ENCODE measurements around the gene TMEM47. TPM values are rescaled to one million over a fixed set of nuclear protein-coding genes. Genes with fewer than 3 reads are reported as not detected.

Gene TMEM47
- total and polyA plus RNA-seq, 9 of the 15 experiments (the other 6 are each of a cell fraction or from before 2014, with no cell fraction given) = 0.03 to 0.04 (median 0.03) TPM; not detected in 6

DNA sequence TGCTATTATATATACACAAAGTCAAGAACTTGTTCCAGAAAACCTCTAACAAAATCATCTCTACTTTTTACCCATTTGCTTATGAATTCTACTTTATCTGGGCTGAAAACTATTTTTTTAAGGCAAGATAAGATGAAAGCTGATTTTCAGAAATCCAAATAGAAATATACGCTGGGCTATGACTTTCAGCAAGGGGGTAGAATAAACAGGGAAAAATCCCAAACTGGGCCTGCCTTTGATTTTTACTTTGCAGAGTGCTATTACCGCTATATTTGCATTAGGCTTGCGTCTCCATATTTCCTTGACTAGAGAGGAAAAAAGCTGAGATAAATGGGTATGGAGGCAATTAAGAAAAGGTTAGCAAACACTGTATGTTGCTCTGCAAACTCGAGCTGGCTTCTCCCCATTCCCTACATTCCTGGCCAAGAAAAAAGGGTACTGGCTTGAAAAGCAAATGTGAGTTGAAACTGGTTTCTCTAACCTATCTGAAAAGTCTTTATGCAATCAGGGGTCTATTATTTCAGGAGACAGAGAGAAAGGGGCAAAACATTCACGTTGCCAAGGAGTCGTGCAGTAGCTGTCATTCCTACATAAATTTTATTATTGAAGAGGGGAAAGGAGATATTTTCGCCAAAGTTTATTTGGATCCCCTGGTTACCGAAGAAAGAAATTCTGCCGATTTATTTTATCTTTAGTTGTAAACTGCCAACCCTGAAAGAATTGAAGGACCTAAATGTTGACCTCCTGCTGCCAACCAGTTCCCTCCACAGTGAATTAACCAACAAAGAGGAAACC is 2.2 kb downstream of the TMEM47 start:
- H3K4me2 ChIP-seq (ENCODE audit: insufficient read depth, low read length) = no peak overlapping the region
- DNase-seq (ENCODE audit: extremely low read depth in 1 of 4, low spot score in 3 of 4) (no peak), ATAC-seq (no peak), FAIRE-seq (no peak)
- intact Hi-C loops (cut with micrococcal nuclease) (no loop called here), in situ Hi-C loops (cut with MboI) (loop anchor here (25.0 kb wide), 1 partner anchor 1193 kb away; no protein-coding TSS in a partner anchor)
- no peaks in the 10 kb centered on the region for H4K20me1 ChIP-seq (replicated peaks; ENCODE audit: control insufficient read depth, insufficient read depth, low read length)
- no TSS peak for BruUV-seq (replicated peaks)
- no peaks in the 10 kb centered on the region for H3K79me2 ChIP-seq (ENCODE audit: control insufficient read depth, insufficient read depth, low read length)
- no peak overlapping the region for H2AFZ ChIP-seq (ENCODE audit: low read depth, low read length)
- H3K36me3 ChIP-seq (ENCODE audit: control insufficient read depth, insufficient read depth, low read length) = no peaks in the 10 kb centered on the region
- no peak overlapping the region for H3K27ac ChIP-seq (ENCODE audit: extremely low read depth, low read depth, low read length)
- H3K27me3 ChIP-seq (ENCODE audit: control insufficient read depth in 2 of 2, insufficient read depth in 2 of 2, low read length in 2 of 2) = no peaks in the 10 kb centered on the region
- no peaks in the 10 kb centered on the region for H3K9me3 ChIP-seq (replicated peaks; ENCODE audit: control insufficient read depth, insufficient read depth, low read depth, low read length)
- no peak overlapping the region for H3K4me3 ChIP-seq
- H3K9me1 ChIP-seq (ENCODE audit: control insufficient read depth, insufficient read depth, low read length) = no peaks in the 10 kb centered on the region
- 1% methylated on average over 9 of the region's 9 CpGs for WGBS (ENCODE audit: insufficient coverage, low coverage, missing lambda C conversion rate)
- POLR2A ChIA-PET = no interaction called here
- CTCF ChIA-PET (ENCODE audit: low intra/inter-chr PET ratio) = no interaction called here
- peaks cover 0 to 9% of the 10 kb centered on the region in 2 experiments; a peak in 1 of 5 replicates for H3K4me1 ChIP-seq (replicated peaks in 1 of 2; ENCODE audit: control insufficient read depth in 2 of 2, insufficient read depth in 2 of 2, low read length in 2 of 2)
- no peak overlapping the region for H3K9ac ChIP-seq (ENCODE audit: insufficient read depth in 1 of 2, low read depth in 2 of 2, low read length in 2 of 2)
- no peak for TF ChIP-seq TAL1 (IDR thresholded peaks at IDR 0.05)
- no peak for TF ChIP-seq HOXB6 (CRISPR knock-in tag; IDR thresholded peaks at IDR 0.05; ENCODE audit: borderline replicate concordance)
- TF ChIP-seq DMBX1 (CRISPR knock-in tag; IDR thresholded peaks at IDR 0.05; ENCODE audit: borderline replicate concordance) = no peak

DNA sequence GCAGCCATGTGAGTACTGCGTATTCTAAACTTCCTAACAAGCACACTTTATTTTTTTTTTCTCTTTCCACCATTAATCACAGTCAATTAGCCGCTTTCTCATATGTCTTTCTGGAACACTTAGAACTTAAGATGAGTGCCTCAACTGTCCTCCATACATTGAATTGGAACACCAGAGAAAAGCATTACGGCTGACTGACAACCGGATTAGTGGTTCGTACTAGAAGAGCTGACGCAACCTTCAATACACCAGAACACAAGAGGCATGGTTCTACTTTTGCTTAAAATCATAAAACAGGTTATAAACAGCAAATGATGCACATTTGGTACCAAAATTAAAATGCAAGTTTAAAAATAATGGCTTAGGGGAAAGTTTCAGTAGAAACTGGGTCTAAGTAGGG is 3.3 kb downstream of the TMEM47 start:
- CTCF ChIA-PET (ENCODE audit: low intra/inter-chr PET ratio) = no interaction called here
- no peaks in the 10 kb centered on the region for H3K9me3 ChIP-seq (replicated peaks; ENCODE audit: control insufficient read depth, insufficient read depth, low read depth, low read length)
- no peak overlapping the region for H3K9ac ChIP-seq (ENCODE audit: insufficient read depth in 1 of 2, low read depth in 2 of 2, low read length in 2 of 2)
- intact Hi-C loops (cut with micrococcal nuclease) = no loop called here
- 3% methylated on average over 5 of the region's 6 CpGs for WGBS (ENCODE audit: insufficient coverage, low coverage, missing lambda C conversion rate)
- FAIRE-seq = no peak
- H3K9me1 ChIP-seq (ENCODE audit: control insufficient read depth, insufficient read depth, low read length) = no peaks in the 10 kb centered on the region
- no peak overlapping the region for H2AFZ ChIP-seq (ENCODE audit: low read depth, low read length)
- no peaks in the 10 kb centered on the region for H3K27me3 ChIP-seq (ENCODE audit: control insufficient read depth in 2 of 2, insufficient read depth in 2 of 2, low read length in 2 of 2)
- ATAC-seq = no peak
- no peak overlapping the region for H3K27ac ChIP-seq (ENCODE audit: extremely low read depth, low read depth, low read length)
- H3K36me3 ChIP-seq (ENCODE audit: control insufficient read depth, insufficient read depth, low read length) = no peaks in the 10 kb centered on the region
- POLR2A ChIA-PET = no interaction called here
- in situ Hi-C loops (cut with MboI) = loop anchor here (25.0 kb wide), 1 partner anchor 1192 kb away; no protein-coding TSS in a partner anchor
- no peak overlapping the region for H3K4me3 ChIP-seq
- H4K20me1 ChIP-seq (replicated peaks; ENCODE audit: control insufficient read depth, insufficient read depth, low read length) = no peaks in the 10 kb centered on the region
- H3K4me1 ChIP-seq (replicated peaks in 1 of 2; ENCODE audit: control insufficient read depth in 2 of 2, insufficient read depth in 2 of 2, low read length in 2 of 2) = peaks cover 0 to 9% of the 10 kb centered on the region in 2 experiments; a peak in 1 of 5 replicates
- H3K79me2 ChIP-seq (ENCODE audit: control insufficient read depth, insufficient read depth, low read length) = no peaks in the 10 kb centered on the region
- DNase-seq (ENCODE audit: extremely low read depth in 1 of 4, low spot score in 3 of 4) = no peak
- BruUV-seq (replicated peaks) = no TSS peak
- no peak overlapping the region for H3K4me2 ChIP-seq (ENCODE audit: insufficient read depth, low read length)
- TF ChIP-seq CHD1 (IDR thresholded peaks at IDR 0.05; ENCODE audit: low read length) = no peak
- TF ChIP-seq ZMIZ1 (IDR thresholded peaks at IDR 0.05; ENCODE audit: low read depth in 2 of 2, low read length in 2 of 2) = no peak
- TF ChIP-seq PTRF (tag; IDR thresholded peaks at IDR 0.05) = no peak
- TF ChIP-seq E2F1 (CRISPR knock-in tag; IDR thresholded peaks at IDR 0.05) = no peak
- TF ChIP-seq, protein P1, sequence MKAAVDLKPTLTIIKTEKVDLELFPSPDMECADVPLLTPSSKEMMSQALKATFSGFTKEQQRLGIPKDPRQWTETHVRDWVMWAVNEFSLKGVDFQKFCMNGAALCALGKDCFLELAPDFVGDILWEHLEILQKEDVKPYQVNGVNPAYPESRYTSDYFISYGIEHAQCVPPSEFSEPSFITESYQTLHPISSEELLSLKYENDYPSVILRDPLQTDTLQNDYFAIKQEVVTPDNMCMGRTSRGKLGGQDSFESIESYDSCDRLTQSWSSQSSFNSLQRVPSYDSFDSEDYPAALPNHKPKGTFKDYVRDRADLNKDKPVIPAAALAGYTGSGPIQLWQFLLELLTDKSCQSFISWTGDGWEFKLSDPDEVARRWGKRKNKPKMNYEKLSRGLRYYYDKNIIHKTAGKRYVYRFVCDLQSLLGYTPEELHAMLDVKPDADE (conservative IDR thresholded peaks at IDR 0.05; ENCODE audit: control insufficient read depth, low read depth, low read length) = no peak

Data from K562 (cell line).